PC-9 (cell line): ENCODE measurements around the gene APOL2.

ENCODE experiments used
- EZH2 ChIP-seq: fragments of 200-600 bp; sonication (generic); IDR thresholded peaks from 2 replicates; pipeline ENCODE4 v1.8.0; 2017; ENCODE audit warnings: antibody characterized with exemption, low read depth
- TF ChIP-seq, protein P1 (sequence below): fragments of 200-600 bp; sonication (generic); conservative IDR thresholded peaks from 2 replicates; pipeline ENCODE4 v1.6.1; 2017; ENCODE audit warnings: mixed run types, antibody characterized with exemption, mild to moderate bottlenecking, moderate library complexity

GRCh38 chr22:36267058-36267457, 27.7 kb upstream of the APOL2 start:
- TF ChIP-seq, protein P1, sequence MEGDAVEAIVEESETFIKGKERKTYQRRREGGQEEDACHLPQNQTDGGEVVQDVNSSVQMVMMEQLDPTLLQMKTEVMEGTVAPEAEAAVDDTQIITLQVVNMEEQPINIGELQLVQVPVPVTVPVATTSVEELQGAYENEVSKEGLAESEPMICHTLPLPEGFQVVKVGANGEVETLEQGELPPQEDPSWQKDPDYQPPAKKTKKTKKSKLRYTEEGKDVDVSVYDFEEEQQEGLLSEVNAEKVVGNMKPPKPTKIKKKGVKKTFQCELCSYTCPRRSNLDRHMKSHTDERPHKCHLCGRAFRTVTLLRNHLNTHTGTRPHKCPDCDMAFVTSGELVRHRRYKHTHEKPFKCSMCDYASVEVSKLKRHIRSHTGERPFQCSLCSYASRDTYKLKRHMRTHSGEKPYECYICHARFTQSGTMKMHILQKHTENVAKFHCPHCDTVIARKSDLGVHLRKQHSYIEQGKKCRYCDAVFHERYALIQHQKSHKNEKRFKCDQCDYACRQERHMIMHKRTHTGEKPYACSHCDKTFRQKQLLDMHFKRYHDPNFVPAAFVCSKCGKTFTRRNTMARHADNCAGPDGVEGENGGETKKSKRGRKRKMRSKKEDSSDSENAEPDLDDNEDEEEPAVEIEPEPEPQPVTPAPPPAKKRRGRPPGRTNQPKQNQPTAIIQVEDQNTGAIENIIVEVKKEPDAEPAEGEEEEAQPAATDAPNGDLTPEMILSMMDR: no peak
- no peak for TF ChIP-seq EZH2
